ENCODE measurements around the gene SATB2.
A peak's percentile ranks its signal among the peaks of the same experiment; 100 is the strongest.

Gene SATB2

GRCh38 chr2:199457147-199458008, at the start of gene SATB2:
Gene SATB2 (minus strand): TSS chr2:199457939. CDS start chr2:199456037, 1,902 bp downstream.
- DNase-seq (ENCODE audit: low read depth) = no peak

DNA sequence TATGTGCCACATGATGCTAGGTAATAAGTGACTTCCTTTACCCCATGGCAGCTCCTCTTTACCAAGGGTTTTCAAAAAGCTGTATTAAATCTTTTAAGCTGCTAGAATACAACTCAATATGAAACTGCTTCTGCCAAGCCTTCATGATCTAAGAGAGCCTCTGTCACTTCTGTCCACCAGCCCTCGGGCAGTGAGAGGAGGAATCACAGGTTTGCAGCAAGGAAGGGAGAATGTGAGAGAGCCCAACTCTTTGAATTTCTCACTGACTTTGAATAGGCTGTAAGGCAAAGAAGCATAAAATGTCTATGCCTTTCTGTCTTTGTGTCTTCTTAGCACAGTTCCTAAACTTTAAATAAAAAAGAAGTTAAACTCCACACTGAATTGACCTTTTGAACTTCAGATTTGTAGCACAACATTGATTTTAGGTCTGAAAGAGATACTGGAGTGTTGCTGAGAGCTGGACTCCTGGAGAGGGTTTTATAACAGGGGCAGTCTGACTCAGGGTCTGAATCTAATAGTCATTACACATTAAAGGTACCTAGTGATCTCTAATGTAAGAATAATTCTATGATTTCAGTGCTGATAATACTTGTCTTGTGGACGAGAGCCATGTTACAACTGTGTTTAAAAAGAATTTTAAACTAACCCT, 48.1 kb upstream of the SATB2 start:
- no peak for DNase-seq (ENCODE audit: low read depth)

- DNase-seq (ENCODE audit: low read depth) = no peak
These were observed 45.4 kb upstream of the SATB2 start for GRCh38 chr2:199503148-199503547.

DNA sequence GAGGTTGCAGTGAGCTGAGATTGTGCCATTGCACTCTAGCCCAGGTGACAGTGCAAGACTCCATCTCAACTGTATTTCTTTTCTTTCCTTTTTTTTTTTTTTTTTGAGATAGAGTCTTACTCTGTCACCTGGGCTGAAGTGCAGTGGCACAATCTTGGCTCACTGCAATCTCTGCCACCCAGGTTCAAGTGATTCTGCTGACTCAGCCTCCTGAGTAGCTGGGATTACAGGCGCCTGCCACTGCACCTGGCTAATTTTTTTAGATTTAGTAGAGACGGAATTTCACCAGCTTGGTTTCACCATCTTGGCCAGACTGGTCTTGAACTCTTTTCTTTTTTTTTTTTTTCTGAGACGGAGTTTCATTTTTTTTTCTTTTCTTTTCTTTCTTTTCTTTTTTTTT, 41.3 kb upstream of the SATB2 start:
- no peak for DNase-seq (ENCODE audit: low read depth)

DNA sequence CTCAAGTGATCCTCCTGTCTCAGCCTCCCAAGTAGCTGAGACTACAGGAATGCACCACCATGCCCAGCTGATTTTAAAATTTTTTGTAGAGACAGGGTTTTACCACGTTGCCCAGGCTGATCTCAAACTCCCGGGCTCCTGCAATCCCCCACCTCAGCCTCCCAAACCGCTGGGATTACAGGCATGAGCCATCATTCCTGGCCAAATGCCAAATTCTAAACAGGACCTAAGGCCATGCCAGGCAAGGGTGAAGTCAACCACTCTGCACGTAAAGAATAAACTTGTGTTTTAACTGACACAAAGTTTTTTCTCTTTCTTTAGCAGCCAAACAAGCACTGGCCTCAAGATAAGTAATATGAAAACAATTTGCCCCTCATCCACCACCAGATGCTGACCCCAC, 37.4 kb upstream of the SATB2 start:
- no peak for DNase-seq (ENCODE audit: low read depth)

DNA sequence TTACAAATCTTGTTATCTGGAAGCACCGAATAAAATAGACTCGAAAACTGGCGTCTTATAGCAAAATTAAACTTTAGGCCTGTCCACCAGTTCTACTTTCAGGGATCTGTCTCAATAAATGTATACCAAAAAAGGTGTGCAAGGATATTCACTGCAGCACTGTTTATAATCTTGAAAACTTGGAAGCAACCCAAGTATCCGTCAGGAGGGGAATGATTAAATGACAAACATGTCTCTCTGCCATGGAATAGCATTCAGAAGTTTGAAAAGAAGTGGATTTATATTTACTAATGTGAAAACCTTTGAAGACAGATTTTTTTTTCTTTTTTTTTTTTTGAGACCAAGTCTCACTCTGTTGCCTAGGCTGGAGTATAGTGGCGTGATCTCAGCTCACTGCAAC, 32.3 kb upstream of the SATB2 start:
- no peak for DNase-seq (ENCODE audit: low read depth)

DNA sequence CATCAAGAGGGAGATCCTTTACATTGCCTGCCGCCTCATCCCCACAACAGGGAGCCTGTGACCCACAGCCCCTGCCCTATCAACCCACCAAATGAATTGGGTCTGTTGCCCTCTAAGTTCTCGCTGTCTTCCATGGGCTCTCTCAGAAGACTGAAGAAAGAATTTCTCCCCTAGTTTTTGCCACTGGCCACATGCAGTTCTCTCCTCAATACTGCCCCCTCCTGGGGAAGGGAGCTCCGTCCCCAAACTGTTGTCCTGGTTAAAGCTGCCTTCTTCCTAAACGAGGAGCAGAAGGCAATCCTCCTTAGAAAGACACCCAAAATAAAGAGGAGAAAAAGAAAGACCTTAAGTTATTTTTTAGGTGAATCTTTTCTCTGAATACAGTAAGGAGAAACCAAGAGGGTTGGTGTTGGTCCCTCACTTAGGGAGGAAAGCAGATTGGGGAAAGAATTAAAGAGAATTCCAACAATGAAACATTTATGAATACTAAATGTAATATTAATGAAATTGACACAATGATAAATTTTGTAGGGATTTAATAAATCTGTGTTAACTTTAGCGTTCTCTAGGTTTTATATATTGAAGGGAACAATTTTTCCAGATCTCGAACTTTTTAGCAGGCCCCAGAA, 31.1 kb upstream of the SATB2 start:
- peak; percentile 7 for DNase-seq (ENCODE audit: low read depth)

GRCh38 chr2:199485732-199486335, 28.1 kb upstream of the SATB2 start:
- DNase-seq (ENCODE audit: low read depth) = no peak

- DNase-seq (ENCODE audit: low read depth) = no peak
These were observed 27.2 kb upstream of the SATB2 start for GRCh38 chr2:199484927-199485326.

- DNase-seq (ENCODE audit: low read depth) = no peak
These were observed 23.2 kb upstream of the SATB2 start for GRCh38 chr2:199480966-199481365.

GRCh38 chr2:199477277-199477834, 19.6 kb upstream of the SATB2 start:
- DNase-seq (ENCODE audit: low read depth) = no peak

GRCh38 chr2:199471443-199472057, 13.8 kb upstream of the SATB2 start:
- DNase-seq (ENCODE audit: low read depth) = no peak

DNA sequence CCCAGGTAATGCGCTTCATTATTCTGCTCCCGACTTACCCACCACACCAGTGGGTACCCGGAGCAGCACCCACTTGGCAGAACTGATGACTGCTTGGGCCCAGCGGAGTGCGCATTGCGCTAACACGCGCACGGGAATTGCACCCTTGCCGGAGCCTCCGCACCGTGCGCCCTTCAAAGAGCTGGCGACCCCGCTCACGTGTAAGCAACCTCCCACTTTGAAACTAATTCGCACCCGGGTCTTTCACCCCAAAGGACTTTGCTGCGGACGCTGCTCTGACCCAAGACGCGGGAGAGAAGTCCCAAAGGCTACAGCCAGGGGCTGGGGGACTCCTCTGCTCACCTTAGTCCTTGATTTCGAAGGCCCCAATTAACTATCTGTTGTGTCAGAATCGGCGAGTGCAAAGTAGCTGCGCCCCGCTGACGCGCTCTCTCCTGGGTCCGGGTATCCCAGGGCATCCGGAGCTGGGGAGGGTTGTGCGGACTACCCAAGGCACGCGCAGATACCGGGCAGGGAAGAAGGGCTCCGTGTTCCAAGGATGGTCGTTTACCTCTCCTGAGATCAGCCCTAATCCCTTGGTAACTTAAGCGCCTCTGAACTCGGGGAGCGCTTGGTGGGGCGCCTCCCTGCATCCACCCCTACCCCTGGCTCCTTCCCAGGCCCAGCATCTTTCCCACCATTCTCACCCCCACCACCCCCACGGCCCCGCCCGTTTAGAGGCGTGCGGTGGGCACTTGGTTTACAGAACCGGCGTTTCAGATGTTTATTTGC, 13.1 kb upstream of the SATB2 start:
- no peak for DNase-seq (ENCODE audit: low read depth)

DNA sequence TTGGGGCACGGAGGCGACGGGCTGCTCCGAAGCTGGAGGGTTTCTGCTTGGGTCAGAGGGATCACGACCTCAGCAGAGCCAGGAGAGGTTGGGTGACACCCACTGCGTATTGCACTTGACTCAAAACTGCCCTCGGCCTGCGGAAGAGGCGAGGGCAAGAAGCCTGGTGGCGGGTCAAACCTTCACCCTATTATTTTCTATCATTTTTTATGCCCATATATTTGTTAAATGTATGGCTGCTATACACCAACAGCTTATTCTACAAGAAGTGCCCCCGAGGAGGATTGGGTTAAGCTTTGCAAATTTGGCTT, 12.6 kb upstream of the SATB2 start:
- no peak for DNase-seq (ENCODE audit: low read depth)

- no peak for DNase-seq (ENCODE audit: low read depth)
These were observed 12.0 kb upstream of the SATB2 start for GRCh38 chr2:199469514-199470360.

DNA sequence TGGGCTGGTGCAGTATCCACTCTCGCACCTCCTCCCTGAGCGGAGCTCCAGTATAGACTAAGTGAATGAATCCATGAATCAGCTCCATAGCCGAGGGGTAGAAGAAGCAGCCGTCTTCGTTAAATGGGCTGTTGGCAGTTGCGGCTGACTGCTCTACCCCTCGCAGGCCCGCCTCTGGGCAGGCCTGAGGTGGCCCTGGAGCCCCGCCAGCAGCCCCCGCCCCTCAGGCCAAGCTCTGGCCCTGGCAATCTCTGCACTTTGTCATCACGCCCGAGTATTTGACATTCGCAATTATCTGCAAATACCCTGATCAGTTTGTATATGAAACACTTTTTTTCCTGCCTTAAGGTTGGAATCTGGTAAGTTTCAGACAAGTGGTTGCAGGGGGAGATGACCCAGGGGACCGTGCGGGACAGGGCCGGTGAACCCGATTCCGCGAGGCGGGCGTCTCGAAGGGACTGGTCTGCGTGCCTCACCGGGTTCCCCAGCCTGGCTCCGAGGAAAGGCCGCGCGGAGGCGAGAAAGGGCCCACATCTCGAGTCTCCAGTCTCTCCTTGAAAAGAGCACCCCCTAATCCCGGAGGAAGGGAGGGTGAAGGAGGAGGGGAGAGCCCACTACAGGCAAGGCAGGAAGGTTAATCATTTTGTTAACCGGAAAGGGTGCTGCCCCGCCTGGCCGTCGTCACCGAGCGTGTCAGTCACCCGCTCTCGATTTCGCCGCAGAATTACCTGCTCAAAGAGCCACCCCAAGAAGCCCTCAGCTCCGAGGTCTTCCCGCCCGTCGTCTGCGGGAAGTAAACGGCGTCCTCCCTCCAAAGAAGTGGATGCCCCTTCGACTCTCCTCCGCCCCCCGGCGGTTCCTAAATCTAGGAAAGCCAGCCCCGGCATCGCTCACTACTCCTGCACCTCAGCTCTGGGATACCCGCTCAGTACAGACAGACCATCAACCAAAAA, 11.1 kb upstream of the SATB2 start:
- no peak for DNase-seq (ENCODE audit: low read depth)

DNA sequence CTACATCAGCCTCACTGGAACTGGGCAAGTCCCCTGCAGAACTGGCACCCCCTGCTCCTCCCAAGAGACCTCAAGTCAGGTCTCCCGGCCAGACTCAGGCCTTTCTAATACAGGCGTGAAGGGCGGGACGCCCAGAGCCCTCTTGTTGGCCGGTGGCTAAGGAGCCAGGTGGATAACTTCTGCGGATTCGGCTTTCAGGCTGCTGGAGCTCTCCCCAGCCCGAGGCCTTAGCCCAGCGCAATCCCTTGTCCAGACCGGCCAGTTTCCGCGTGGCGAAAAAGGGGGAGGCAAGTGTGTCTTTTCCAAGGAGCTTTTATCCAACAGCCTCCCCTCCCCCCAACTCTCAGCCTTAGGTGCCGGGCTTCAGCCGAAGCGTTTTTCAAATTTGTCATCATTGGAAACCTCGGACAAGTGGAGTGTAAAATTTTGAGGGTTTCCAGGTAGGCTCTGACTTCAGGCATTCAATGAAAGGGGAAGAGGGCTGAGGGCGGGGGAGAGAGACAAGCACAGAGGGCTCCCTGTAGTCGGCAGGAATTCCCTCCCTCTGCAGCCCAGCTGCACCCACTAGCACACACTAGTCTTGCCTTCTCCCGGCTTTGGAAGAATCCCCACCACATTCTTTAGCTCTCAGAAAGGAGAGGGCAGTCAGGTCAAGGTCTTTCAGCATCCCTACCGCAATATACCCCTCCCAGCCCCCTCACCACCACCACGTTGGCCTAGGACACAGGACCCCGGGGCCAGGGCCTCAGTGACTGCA, 9.5 kb upstream of the SATB2 start:
- DNase-seq (ENCODE audit: low read depth) = no peak

- no peak for DNase-seq (ENCODE audit: low read depth)
These were observed 8.9 kb upstream of the SATB2 start for GRCh38 chr2:199466692-199467065.
